ENCODE results near the gene CD300A.

GRCh38 chr17:74478420-74479100 lies 12.1 kb downstream of the CD300A start:
- TF ChIP-seq RAD21 (IDR thresholded peaks at IDR 0.05; ENCODE audit: low read length): no peak
- TF ChIP-seq, protein P1, sequence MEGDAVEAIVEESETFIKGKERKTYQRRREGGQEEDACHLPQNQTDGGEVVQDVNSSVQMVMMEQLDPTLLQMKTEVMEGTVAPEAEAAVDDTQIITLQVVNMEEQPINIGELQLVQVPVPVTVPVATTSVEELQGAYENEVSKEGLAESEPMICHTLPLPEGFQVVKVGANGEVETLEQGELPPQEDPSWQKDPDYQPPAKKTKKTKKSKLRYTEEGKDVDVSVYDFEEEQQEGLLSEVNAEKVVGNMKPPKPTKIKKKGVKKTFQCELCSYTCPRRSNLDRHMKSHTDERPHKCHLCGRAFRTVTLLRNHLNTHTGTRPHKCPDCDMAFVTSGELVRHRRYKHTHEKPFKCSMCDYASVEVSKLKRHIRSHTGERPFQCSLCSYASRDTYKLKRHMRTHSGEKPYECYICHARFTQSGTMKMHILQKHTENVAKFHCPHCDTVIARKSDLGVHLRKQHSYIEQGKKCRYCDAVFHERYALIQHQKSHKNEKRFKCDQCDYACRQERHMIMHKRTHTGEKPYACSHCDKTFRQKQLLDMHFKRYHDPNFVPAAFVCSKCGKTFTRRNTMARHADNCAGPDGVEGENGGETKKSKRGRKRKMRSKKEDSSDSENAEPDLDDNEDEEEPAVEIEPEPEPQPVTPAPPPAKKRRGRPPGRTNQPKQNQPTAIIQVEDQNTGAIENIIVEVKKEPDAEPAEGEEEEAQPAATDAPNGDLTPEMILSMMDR (conservative IDR thresholded peaks at IDR 0.05; ENCODE audit: low read depth, low read length): no peak
- TF ChIP-seq POLR2A (IDR thresholded peaks at IDR 0.05; ENCODE audit: low read depth, low read length): no peak
- no peak for TF ChIP-seq SMC3 (IDR thresholded peaks at IDR 0.05; ENCODE audit: low read depth, low read length)
- TF ChIP-seq FOS (IDR thresholded peaks at IDR 0.05; ENCODE audit: low read depth, low read length): no peak
- TF ChIP-seq NFE2L2 (IDR thresholded peaks at IDR 0.05; ENCODE audit: low read depth, low read length): no peak
- TF ChIP-seq MAZ (IDR thresholded peaks at IDR 0.05; ENCODE audit: borderline replicate concordance, low read depth, low read length): no peak
- no peak for TF ChIP-seq CEBPB (IDR thresholded peaks at IDR 0.05; ENCODE audit: low read depth, low read length)
- TF ChIP-seq, protein P2, sequence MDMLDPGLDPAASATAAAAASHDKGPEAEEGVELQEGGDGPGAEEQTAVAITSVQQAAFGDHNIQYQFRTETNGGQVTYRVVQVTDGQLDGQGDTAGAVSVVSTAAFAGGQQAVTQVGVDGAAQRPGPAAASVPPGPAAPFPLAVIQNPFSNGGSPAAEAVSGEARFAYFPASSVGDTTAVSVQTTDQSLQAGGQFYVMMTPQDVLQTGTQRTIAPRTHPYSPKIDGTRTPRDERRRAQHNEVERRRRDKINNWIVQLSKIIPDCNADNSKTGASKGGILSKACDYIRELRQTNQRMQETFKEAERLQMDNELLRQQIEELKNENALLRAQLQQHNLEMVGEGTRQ (IDR thresholded peaks at IDR 0.05; ENCODE audit: low read depth, low read length): no peak
- TF ChIP-seq MXI1 (IDR thresholded peaks at IDR 0.05; ENCODE audit: borderline replicate concordance, low read depth, low read length): no peak
- TF ChIP-seq, protein P3, sequence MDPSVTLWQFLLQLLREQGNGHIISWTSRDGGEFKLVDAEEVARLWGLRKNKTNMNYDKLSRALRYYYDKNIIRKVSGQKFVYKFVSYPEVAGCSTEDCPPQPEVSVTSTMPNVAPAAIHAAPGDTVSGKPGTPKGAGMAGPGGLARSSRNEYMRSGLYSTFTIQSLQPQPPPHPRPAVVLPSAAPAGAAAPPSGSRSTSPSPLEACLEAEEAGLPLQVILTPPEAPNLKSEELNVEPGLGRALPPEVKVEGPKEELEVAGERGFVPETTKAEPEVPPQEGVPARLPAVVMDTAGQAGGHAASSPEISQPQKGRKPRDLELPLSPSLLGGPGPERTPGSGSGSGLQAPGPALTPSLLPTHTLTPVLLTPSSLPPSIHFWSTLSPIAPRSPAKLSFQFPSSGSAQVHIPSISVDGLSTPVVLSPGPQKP (IDR thresholded peaks at IDR 0.05; ENCODE audit: borderline replicate concordance, low read depth, low read length): no peak
- no peak for TF ChIP-seq RCOR1 (IDR thresholded peaks at IDR 0.05; ENCODE audit: insufficient replicate concordance, low read length)
- no peak for TF ChIP-seq RFX5 (IDR thresholded peaks at IDR 0.05; ENCODE audit: low read depth, low read length)
- no peak for TF ChIP-seq MAFK (IDR thresholded peaks at IDR 0.05; ENCODE audit: low read depth, low read length)

Data from IMR-90 (cell line).